Kidney (tissue), 14 donors: ENCODE results near the gene METTL15. TPM values are rescaled to one million over a fixed set of nuclear protein-coding genes. Genes with fewer than 3 reads are reported as not detected.
A peak's percentile ranks its signal among the peaks of the same experiment; 100 is the strongest.
"Not testable (repeated sequence)": the region's sequence is repeated elsewhere in the genome, so short reads cannot be mapped to it uniquely, and the experiment has no call there.

Experiments used
- DNase-seq, 5 donors: peaks; one replicate each; pipeline ENCODE4 v3.0.0-alpha.2; 2013 to 2020
- FAIRE-seq: peaks from 2 replicates; lab custom pipeline; 2012; peaks lifted over from hg19 to GRCh38; lab: Jason Lieb, UNC
- H3K27ac ChIP-seq, 2 donors: one replicate each; pipeline ENCODE4 v1.7.0; 2013; ENCODE audit warnings: low read depth in 2 of 2, low read length in 2 of 2, inconsistent platforms in 1 of 2
- H3K27me3 ChIP-seq: one replicate; pipeline ENCODE4 v1.7.1; 2013; ENCODE audit warnings: low read length, inconsistent platforms; ENCODE audit not compliant: control insufficient read depth, insufficient read depth
- H3K36me3 ChIP-seq, 3 donors: one replicate each; pipeline versions ENCODE4 v1.7.0 to v1.7.1; 2013; ENCODE audit warnings: low read length in 3 of 3, control low read depth in 1 of 3, inconsistent platforms in 1 of 3; ENCODE audit not compliant: insufficient read depth in 3 of 3, control insufficient read depth in 2 of 3
- H3K4me1 ChIP-seq, 3 donors: one replicate each; pipeline versions ENCODE4 v1.7.0 to v1.7.1; 2013; ENCODE audit warnings: low read length in 3 of 3, inconsistent platforms in 1 of 3, low read depth in 1 of 3; ENCODE audit not compliant: control insufficient read depth in 2 of 3, insufficient read depth in 2 of 3
- H3K4me3 ChIP-seq, 3 donors: one replicate each; pipeline versions ENCODE4 v1.7.0 to v1.8.1; 2013; ENCODE audit warnings: low read length in 3 of 3, control low read depth in 1 of 3, inconsistent platforms in 1 of 3
- H3K9ac ChIP-seq, 3 donors: one replicate each; pipeline versions ENCODE4 v1.7.0 to v1.7.1; 2013; ENCODE audit warnings: low read length in 3 of 3, control low read depth in 1 of 3, inconsistent platforms in 1 of 3
- H3K9me3 ChIP-seq, 3 donors: one replicate each; pipeline versions ENCODE4 v1.7.0 to v1.7.1; 2013; ENCODE audit warnings: low read length in 3 of 3, control low read depth in 1 of 3, inconsistent platforms in 1 of 3; ENCODE audit not compliant: control insufficient read depth in 2 of 3, insufficient read depth in 1 of 3
- intact Hi-C: fragments of 100-400 bp; cut with DNase I; formaldehyde crosslinking; loops from one replicate; pipeline ENCODE4 v1.11.1; 2022
- polyA plus RNA-seq: library from polyadenylated mRNA; stranded (reverse); fragments of 350-450 nt; fragmentation: Illumina TruSeq; extraction: RNeasy Lipid Tissue Mini Kit (QIAGEN cat#74804); gene quantifications from one replicate; pipeline ENCODE4 v1.2.3, GENCODE V29; 2014; ENCODE audit warnings: low read depth, low replicate concordance; ENCODE audit not compliant: insufficient read depth
- total RNA-seq: library from RNA; stranded (reverse); fragmentation: NEBNext Ultra II Directional; extraction: Animal tissue kit (Norgen Biotek cat#: 25700); gene quantifications from one replicate; pipeline ENCODE4 v1.2.1, GENCODE V29; 2021
- TF ChIP-seq, protein P1 (sequence below): IDR thresholded peaks from 3 replicates; pipeline ENCODE4 v1.5.1; 2012; ENCODE audit warnings: mild to moderate bottlenecking, moderate library complexity, borderline replicate concordance; ENCODE audit not compliant: insufficient read depth; ENCODE audit errors: extremely low read depth
- donor health status: control.
- donor health status: control.
- donor health status: control.
- donor health status: control.
- donor health status: control.
- donor health status: DM: yes; HTN: yes; CAD: no.
- donor health status: Normal renal cell carcinoma (clear cell type).

The METTL15 gene
- total and polyA plus RNA-seq, 2 donors from 2014 or later: 6.4 to 14.7 TPM

DNA sequence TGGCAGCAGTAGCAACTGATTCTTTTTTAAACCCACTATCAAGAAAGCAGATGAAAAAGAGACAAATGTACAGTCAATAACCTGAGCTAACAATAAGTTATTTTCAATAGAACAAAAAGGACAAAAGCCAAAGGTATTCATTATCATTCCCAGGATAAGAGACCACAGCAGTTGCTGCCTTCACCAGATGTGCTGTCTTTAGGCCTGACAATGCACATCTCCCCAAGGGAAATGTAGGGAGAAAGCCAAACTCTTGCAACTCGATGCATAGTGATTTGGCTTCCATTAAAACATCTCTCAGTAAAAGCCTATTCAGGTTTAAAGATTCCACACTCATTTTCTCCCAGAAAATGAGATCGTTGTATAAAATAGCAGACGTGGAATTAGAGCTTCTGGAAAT is 210.7 kb downstream of the METTL15 start:
- no peaks in the 10 kb centered on the region for H3K36me3 ChIP-seq
- no peak overlapping the region for H3K4me3 ChIP-seq
- H3K4me1 ChIP-seq: no peaks in the 10 kb centered on the region
- H3K9me3 ChIP-seq: no peaks in the 10 kb centered on the region
- FAIRE-seq (no peak), DNase-seq (no peak)
- no peak overlapping the region for H3K9ac ChIP-seq
- intact Hi-C loops: no loop called here
- TF ChIP-seq, protein P1, sequence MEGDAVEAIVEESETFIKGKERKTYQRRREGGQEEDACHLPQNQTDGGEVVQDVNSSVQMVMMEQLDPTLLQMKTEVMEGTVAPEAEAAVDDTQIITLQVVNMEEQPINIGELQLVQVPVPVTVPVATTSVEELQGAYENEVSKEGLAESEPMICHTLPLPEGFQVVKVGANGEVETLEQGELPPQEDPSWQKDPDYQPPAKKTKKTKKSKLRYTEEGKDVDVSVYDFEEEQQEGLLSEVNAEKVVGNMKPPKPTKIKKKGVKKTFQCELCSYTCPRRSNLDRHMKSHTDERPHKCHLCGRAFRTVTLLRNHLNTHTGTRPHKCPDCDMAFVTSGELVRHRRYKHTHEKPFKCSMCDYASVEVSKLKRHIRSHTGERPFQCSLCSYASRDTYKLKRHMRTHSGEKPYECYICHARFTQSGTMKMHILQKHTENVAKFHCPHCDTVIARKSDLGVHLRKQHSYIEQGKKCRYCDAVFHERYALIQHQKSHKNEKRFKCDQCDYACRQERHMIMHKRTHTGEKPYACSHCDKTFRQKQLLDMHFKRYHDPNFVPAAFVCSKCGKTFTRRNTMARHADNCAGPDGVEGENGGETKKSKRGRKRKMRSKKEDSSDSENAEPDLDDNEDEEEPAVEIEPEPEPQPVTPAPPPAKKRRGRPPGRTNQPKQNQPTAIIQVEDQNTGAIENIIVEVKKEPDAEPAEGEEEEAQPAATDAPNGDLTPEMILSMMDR: no peak
- no peaks in the 10 kb centered on the region for H3K27me3 ChIP-seq
- no peak overlapping the region for H3K27ac ChIP-seq

DNA sequence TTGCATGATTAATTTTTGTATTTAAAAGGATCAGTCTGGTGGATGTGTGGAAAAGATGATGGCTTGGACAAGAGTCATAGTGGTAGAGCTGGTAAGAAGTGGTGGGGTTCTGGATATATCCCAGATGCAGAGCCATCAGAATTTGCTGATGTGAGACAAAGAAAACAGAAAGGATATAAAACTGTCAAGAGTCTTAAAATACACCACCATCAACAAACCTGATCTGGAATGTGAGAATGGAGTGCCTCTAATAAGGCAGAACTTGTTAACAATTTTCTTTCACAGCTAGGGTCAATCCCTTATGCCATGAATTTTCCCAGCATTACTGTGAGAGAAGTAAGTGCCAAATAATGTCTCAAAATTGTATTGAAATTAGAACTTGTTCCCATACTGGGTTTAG is 215.4 kb downstream of the METTL15 start:
- TF ChIP-seq, protein P1: no peak
- H3K4me1 ChIP-seq: no peaks in the 10 kb centered on the region
- peak in 3 of 5 donors; percentile 9 to 86 (median 73) for DNase-seq
- no peak overlapping the region for H3K4me3 ChIP-seq
- no peaks in the 10 kb centered on the region for H3K27me3 ChIP-seq
- no peaks in the 10 kb centered on the region for H3K9me3 ChIP-seq
- H3K27ac ChIP-seq: no peak overlapping the region
- intact Hi-C loops: no loop called here
- H3K36me3 ChIP-seq: no peaks in the 10 kb centered on the region
- FAIRE-seq: no peak
- H3K9ac ChIP-seq: no peak overlapping the region

DNA sequence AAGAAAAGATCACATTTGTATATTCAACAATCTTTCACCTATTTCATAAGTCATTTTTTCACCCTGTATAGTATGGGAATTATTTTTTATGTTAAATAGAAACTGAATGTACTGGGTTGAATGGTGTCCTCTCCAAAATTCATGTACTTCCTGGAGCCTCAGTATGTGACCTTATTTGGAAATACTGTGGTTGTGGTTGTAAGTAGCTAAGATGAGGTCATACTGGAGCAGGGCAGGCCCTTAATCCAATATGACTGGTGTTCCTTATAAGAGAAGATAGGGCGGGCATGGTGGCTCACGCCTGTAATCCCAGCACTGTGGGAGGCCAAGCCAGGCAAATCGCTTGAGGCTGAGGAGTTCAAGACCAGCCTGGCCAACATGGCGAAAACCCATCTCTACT is 224.2 kb downstream of the METTL15 start:
- intact Hi-C loops, H3K9ac ChIP-seq, H3K36me3 ChIP-seq, H3K9me3 ChIP-seq, H3K4me1 ChIP-seq, H3K4me3 ChIP-seq, FAIRE-seq, DNase-seq, H3K27me3 ChIP-seq, H3K27ac ChIP-seq: not testable (repeated sequence)

DNA sequence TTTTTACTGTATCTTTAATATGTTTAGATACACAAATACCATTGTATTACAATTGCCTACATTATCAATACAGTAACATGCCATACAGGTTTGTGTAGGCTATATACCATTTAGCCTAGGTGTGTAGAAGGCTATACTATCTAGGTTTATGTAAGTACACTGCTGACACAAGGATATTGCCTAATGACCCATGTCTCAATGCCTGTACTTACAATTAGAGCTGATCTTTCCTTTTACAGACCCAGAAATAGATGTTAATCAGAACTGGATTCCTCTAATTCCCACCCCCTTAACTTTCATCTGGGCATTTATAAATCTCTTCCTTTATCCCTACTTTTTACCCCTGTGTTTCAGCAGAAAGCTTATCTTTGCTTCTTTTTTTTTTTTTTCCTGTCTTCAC is 229.5 kb downstream of the METTL15 start:
- FAIRE-seq: no peak
- TF ChIP-seq, protein P1: no peak
- Histone ChIP-seq H3K4me1 (no peaks in the 10 kb centered on the region), H3K36me3 (no peaks in the 10 kb centered on the region), H3K9ac (no peak overlapping the region), H3K27ac (no peak overlapping the region), H3K27me3 (no peaks in the 10 kb centered on the region), H3K4me3 (no peak overlapping the region), H3K9me3 (peaks cover 0 to 8% (median 2%) of the 10 kb centered on the region in 3 donors)
- intact Hi-C loops: no loop called here
- DNase-seq: no peak
